Neuronal stem cell (in vitro differentiated cells): ENCODE measurements around the gene ZBED1.
A peak's percentile ranks its signal among the peaks of the same experiment; 100 is the strongest.
"Not testable (repeated sequence)": the region's sequence is repeated elsewhere in the genome, so short reads cannot be mapped to it uniquely, and the experiment has no call there.

ENCODE experiments used
- DNase-seq: peaks from one replicate; pipeline ENCODE4 v3.0.0-alpha.2; 2013; ENCODE audit warnings: low spot score
- H2AFZ ChIP-seq: one replicate; pipeline ENCODE4 v1.6.1; 2013; ENCODE audit warnings: mild to moderate bottlenecking, low read length, inconsistent platforms
- H2AK5ac ChIP-seq: 2 replicates; pipeline ENCODE4 v1.6.1; 2013; ENCODE audit warnings: low read depth, mild to moderate bottlenecking, inconsistent platforms, low read length, moderate library complexity, mixed read lengths
- H2BK120ac ChIP-seq: 2 replicates; pipeline ENCODE4 v1.6.1; 2013; ENCODE audit warnings: low read depth, mild to moderate bottlenecking, inconsistent platforms, low read length, moderate library complexity, mixed read lengths
- H2BK12ac ChIP-seq: one replicate; pipeline ENCODE4 v1.6.1; 2013; ENCODE audit warnings: low read length, inconsistent platforms
- H2BK15ac ChIP-seq: 2 replicates; pipeline ENCODE4 v1.6.1; 2013; ENCODE audit warnings: mild to moderate bottlenecking, low read length, inconsistent platforms, mixed read lengths
- H2BK5ac ChIP-seq: one replicate; pipeline ENCODE4 v1.6.1; 2013; ENCODE audit warnings: inconsistent platforms, mild to moderate bottlenecking, low read length, moderate library complexity
- H3K14ac ChIP-seq: one replicate; pipeline ENCODE4 v1.6.1; 2013; ENCODE audit warnings: low read length, inconsistent platforms
- H3K18ac ChIP-seq: 2 replicates; pipeline ENCODE4 v1.6.1; 2013; ENCODE audit warnings: low read length, inconsistent platforms
- H3K23ac ChIP-seq: 2 replicates; pipeline ENCODE4 v1.6.1; 2013; ENCODE audit warnings: low read depth, mild to moderate bottlenecking, mixed read lengths, low read length, inconsistent platforms; ENCODE audit not compliant: poor library complexity
- H3K27ac ChIP-seq: replicated peaks from 3 replicates; pipeline ENCODE4 v1.5.1; 2013; ENCODE audit warnings: low read length, inconsistent platforms
- H3K27me3 ChIP-seq, 3 experiments: 2 replicates each; pipeline ENCODE4 v1.6.1; 2013; ENCODE audit warnings: low read length in 3 of 3, mild to moderate bottlenecking in 2 of 3, inconsistent platforms in 1 of 3, low read depth in 1 of 3, mixed read lengths in 1 of 3, moderate library complexity in 1 of 3; ENCODE audit not compliant: control insufficient read depth in 3 of 3, insufficient read depth in 3 of 3
- H3K36me3 ChIP-seq, 2 donors: replicated peaks in 1 of 2; 2 replicates each; pipeline ENCODE4 v1.6.1; 2013; ENCODE audit warnings: low read length in 2 of 2; ENCODE audit not compliant: control insufficient read depth in 2 of 2, insufficient read depth in 2 of 2
- H3K4ac ChIP-seq: 2 replicates; pipeline ENCODE4 v1.6.1; 2013; ENCODE audit warnings: inconsistent platforms, mild to moderate bottlenecking, low read length, moderate library complexity
- H3K4me1 ChIP-seq, 2 donors: 1 replicate in 1 of 2; 2 replicates in 1 of 2; pipeline ENCODE4 v1.6.1; 2013; ENCODE audit warnings: low read length in 2 of 2, low read depth in 1 of 2; ENCODE audit not compliant: control insufficient read depth in 2 of 2, insufficient read depth in 1 of 2
- H3K4me2 ChIP-seq: one replicate; pipeline ENCODE4 v1.6.1; 2013; ENCODE audit warnings: mild to moderate bottlenecking, low read length, inconsistent platforms; ENCODE audit not compliant: insufficient read depth, poor library complexity, severe bottlenecking
- H3K4me3 ChIP-seq, 2 donors: 2 replicates each; pipeline ENCODE4 v1.5.1; 2013; ENCODE audit warnings: low read length in 2 of 2, mild to moderate bottlenecking in 2 of 2, inconsistent platforms in 1 of 2, moderate library complexity in 1 of 2
- H3K79me1 ChIP-seq: one replicate; pipeline ENCODE4 v1.6.1; 2013; ENCODE audit warnings: low read depth, mild to moderate bottlenecking, inconsistent platforms, low read length, moderate library complexity
- H3K9ac ChIP-seq: one replicate; pipeline ENCODE4 v1.6.1; 2013; ENCODE audit warnings: mild to moderate bottlenecking, low read depth, low read length, inconsistent platforms; ENCODE audit not compliant: poor library complexity
- H3K9me3 ChIP-seq, 2 donors: replicated peaks in 1 of 2; 2 replicates each; pipeline versions ENCODE3 to v1.6.1; 2013; ENCODE audit warnings: low read length in 2 of 2, mild to moderate bottlenecking in 2 of 2, inconsistent platforms in 1 of 2, low read depth in 1 of 2, mixed read lengths in 1 of 2, moderate library complexity in 1 of 2; ENCODE audit not compliant: control insufficient read depth in 2 of 2, insufficient read depth in 1 of 2
- H4K8ac ChIP-seq: one replicate; pipeline ENCODE4 v1.6.1; 2013; ENCODE audit warnings: low read depth, mild to moderate bottlenecking, inconsistent platforms, low read length, moderate library complexity
- H4K91ac ChIP-seq: one replicate; pipeline ENCODE4 v1.6.1; 2013; ENCODE audit warnings: low read length, low read depth, mild to moderate bottlenecking, inconsistent platforms; ENCODE audit not compliant: poor library complexity
- whole genome bisulfite sequencing, 2 donors: extraction: QIAGEN DNeasy Blood & Tissue Kit; methylation state at CpG; one replicate each; pipeline ENCODE4 v1.1.7; 2013; ENCODE audit warnings: missing lambda C conversion rate in 2 of 2, mixed read lengths in 1 of 2; ENCODE audit not compliant: insufficient read length in 2 of 2, insufficient replicate concordance in 1 of 2; ENCODE audit errors: extremely low coverage in 2 of 2; 5-methylcytosine and 5-hydroxymethylcytosine counted together

ZBED1 gene

GRCh38 chrX:2469852-2470251 is 30.9 kb downstream of the ZBED1 start:
- H3K4me2 ChIP-seq, H4K8ac ChIP-seq, H2AFZ ChIP-seq, DNase-seq, H2BK120ac ChIP-seq, H3K18ac ChIP-seq, H3K4me1 ChIP-seq, H3K27me3 ChIP-seq, H3K14ac ChIP-seq, H3K27ac ChIP-seq, H2BK15ac ChIP-seq, H3K4me3 ChIP-seq, H3K9ac ChIP-seq, H2AK5ac ChIP-seq, H4K91ac ChIP-seq, H2BK12ac ChIP-seq, H3K36me3 ChIP-seq, H3K23ac ChIP-seq, H3K4ac ChIP-seq, H2BK5ac ChIP-seq: not testable (repeated sequence)
- H3K9me3 ChIP-seq, result peaks cover 3 to 14% of the 10 kb centered on the region in 2 donors
- peaks cover 15% of the 10 kb centered on the region for H3K79me1 ChIP-seq
- no CpG with 5 or more reads among the region's 4 CpGs for WGBS, 2 donors

GRCh38 chrX:2469196-2469685 is 31.5 kb downstream of the ZBED1 start:
- WGBS, 2 donors, result no CpG with 5 or more reads among the region's 22 CpGs

DNA sequence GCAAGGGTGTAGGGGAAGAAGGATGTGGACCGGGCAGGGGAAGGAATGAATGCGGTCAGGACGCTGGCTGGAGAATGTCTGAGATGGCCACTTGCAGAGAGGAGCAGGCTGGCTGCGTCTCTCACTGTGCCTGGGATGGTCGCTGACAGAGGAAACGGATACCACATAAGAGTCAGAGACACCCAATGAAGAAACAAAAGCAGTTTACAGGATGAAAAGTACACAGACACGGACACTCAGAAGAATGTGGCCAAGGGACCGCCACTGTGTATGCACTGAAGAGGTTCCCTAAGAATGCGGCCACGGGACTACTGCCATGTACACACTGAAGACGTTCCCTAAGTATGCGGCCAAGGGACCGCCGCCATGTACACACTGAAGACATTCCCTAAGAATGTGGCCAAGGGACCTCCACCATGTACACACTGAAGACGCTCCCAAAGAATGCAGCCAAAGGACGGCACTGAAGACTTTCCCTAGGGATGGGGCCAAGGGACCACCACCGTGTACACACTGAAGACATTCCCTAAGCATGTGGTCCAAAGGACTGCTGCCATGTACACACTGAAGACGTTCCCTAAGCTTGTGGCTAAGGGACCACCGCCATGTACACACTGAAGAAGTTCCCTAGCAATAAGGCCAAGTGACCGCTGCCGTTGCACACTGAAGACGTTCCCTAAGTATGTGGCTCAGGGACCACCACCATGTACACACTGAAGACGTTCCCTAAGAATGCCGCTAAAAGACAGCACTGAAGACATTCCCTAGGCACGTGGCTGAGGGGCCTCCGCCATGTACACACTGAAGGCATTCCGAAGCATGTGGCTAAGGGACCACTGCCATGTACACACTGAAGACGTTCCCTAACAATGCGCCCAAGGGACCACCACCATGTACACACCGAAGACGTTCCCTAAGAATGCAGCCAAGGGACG is 32.2 kb downstream of the ZBED1 start:
- H3K27ac ChIP-seq, result no peak overlapping the region

More at GRCh38 chrX:2469196-2469685, 31.5 kb downstream of the ZBED1 start:
- peaks cover 3 to 14% of the 10 kb centered on the region in 2 donors for H3K9me3 ChIP-seq
- H3K36me3 ChIP-seq, result peaks cover 0 to 5% of the 10 kb centered on the region in 2 donors
- H3K4me2 ChIP-seq, result no peak overlapping the region
- H3K27me3 ChIP-seq, result no peaks in the 10 kb centered on the region
- no peak overlapping the region for H2BK5ac ChIP-seq
- H2AFZ ChIP-seq, result no peak overlapping the region
- no peak for DNase-seq
- H3K4me1 ChIP-seq, result peaks cover 0 to 4% of the 10 kb centered on the region in 2 donors
- no peak overlapping the region for H3K4me3 ChIP-seq
- H2BK15ac ChIP-seq, result no peak overlapping the region
- H2AK5ac ChIP-seq, result no peak overlapping the region
- no peak overlapping the region for H3K4ac ChIP-seq
- peaks cover 9% of the 10 kb centered on the region for H3K79me1 ChIP-seq
- H4K91ac ChIP-seq, result no peak overlapping the region
- no peak overlapping the region for H2BK12ac ChIP-seq
- H3K27ac ChIP-seq, result no peak overlapping the region
- peak overlapping the region; percentile 22 for H3K14ac ChIP-seq
- no peak overlapping the region for H2BK120ac ChIP-seq
- peak overlapping the region; percentile 15 for H3K18ac ChIP-seq
- H3K9ac ChIP-seq, result no peak overlapping the region
- H3K23ac ChIP-seq, result peak overlapping the region; percentile 7
- no peak overlapping the region for H4K8ac ChIP-seq

More for the DNA sequence above, 32.2 kb downstream of the ZBED1 start:
- H2BK15ac ChIP-seq, result no peak overlapping the region
- peaks cover 3 to 14% of the 10 kb centered on the region in 2 donors for H3K9me3 ChIP-seq
- H3K36me3 ChIP-seq, result peaks cover 0 to 5% of the 10 kb centered on the region in 2 donors
- H2BK5ac ChIP-seq, result no peak overlapping the region
- peak overlapping the region; percentile 7 for H3K23ac ChIP-seq
- H2BK120ac ChIP-seq, result no peak overlapping the region
- WGBS, 2 donors, result no CpG with 5 or more reads among the region's 32 CpGs
- no peaks in the 10 kb centered on the region for H3K27me3 ChIP-seq
- H2BK12ac ChIP-seq, result peak overlapping the region; percentile 63
- H3K4me3 ChIP-seq, result peak overlapping the region in 1 of 2 donors; percentile 4
- no peak overlapping the region for H3K9ac ChIP-seq
- no peak overlapping the region for H3K4ac ChIP-seq
- H4K8ac ChIP-seq, result no peak overlapping the region
- H3K18ac ChIP-seq, result peak overlapping the region; percentile 79
- peak overlapping the region; percentile 22 for H3K14ac ChIP-seq
- H4K91ac ChIP-seq, result no peak overlapping the region
- no peak for DNase-seq
- H2AFZ ChIP-seq, result no peak overlapping the region
- no peak overlapping the region for H2AK5ac ChIP-seq
- H3K79me1 ChIP-seq, result peaks cover 9% of the 10 kb centered on the region
- H3K4me2 ChIP-seq, result no peak overlapping the region
- H3K4me1 ChIP-seq, result peaks cover 0 to 6% of the 10 kb centered on the region in 2 donors
